GM19455 (cell line): Measurements from ENCODE around the gene KAZN.

Source experiments
- ATAC-seq: cut with Tn5 transposase; IDR thresholded peaks from one replicate; pipeline ENCODE4 v1.9.1; 2021; ENCODE audit not compliant: unreplicated experiment

KAZN gene

GRCh38 chr1:14667651-14667984 is 69.1 kb downstream of the KAZN start:
- ATAC-seq, result no peak

- no peak for ATAC-seq
Measured at GRCh38 chr1:14668538-14668937, 70.1 kb downstream of the KAZN start.

GRCh38 chr1:14672005-14672404 is 73.5 kb downstream of the KAZN start:
- no peak for ATAC-seq

GRCh38 chr1:14674030-14674429 is 75.5 kb downstream of the KAZN start:
- no peak for ATAC-seq

- ATAC-seq, result no peak
Measured at GRCh38 chr1:14676400-14676799, 77.9 kb downstream of the KAZN start.

- ATAC-seq, result no peak
Measured at GRCh38 chr1:14677292-14677971, 78.9 kb downstream of the KAZN start.

GRCh38 chr1:14678011-14678638 is 79.6 kb downstream of the KAZN start:
- no peak for ATAC-seq

GRCh38 chr1:14679027-14679688 is 80.7 kb downstream of the KAZN start:
- no peak for ATAC-seq

- no peak for ATAC-seq
Measured at GRCh38 chr1:14681182-14681581, 82.7 kb downstream of the KAZN start.

GRCh38 chr1:14682941-14683621 is 84.6 kb downstream of the KAZN start:
- no peak for ATAC-seq

GRCh38 chr1:14685078-14685477 is 86.6 kb downstream of the KAZN start:
- ATAC-seq, result no peak

- no peak for ATAC-seq
Measured at GRCh38 chr1:14686701-14687100, 88.2 kb downstream of the KAZN start.

GRCh38 chr1:14687147-14687546 is 88.7 kb downstream of the KAZN start:
- ATAC-seq, result no peak

GRCh38 chr1:14689996-14690615 is 91.6 kb downstream of the KAZN start:
- ATAC-seq, result no peak

GRCh38 chr1:14693949-14694348 is 95.5 kb downstream of the KAZN start:
- no peak for ATAC-seq

- ATAC-seq, result no peak
Measured at GRCh38 chr1:14694589-14694988, 96.1 kb downstream of the KAZN start.

GRCh38 chr1:14696761-14697160 is 98.3 kb downstream of the KAZN start:
- no peak for ATAC-seq

- ATAC-seq, result no peak
Measured at GRCh38 chr1:14697353-14697752, 98.9 kb downstream of the KAZN start.

- ATAC-seq, result no peak
Measured at GRCh38 chr1:14698314-14698713, 99.8 kb downstream of the KAZN start.

- ATAC-seq, result no peak
Measured at GRCh38 chr1:14699620-14700019, 101.1 kb downstream of the KAZN start.

- no peak for ATAC-seq
Measured at GRCh38 chr1:14704846-14705245, 106.4 kb downstream of the KAZN start.
